ENCODE data around the gene EEA1.

DNA sequence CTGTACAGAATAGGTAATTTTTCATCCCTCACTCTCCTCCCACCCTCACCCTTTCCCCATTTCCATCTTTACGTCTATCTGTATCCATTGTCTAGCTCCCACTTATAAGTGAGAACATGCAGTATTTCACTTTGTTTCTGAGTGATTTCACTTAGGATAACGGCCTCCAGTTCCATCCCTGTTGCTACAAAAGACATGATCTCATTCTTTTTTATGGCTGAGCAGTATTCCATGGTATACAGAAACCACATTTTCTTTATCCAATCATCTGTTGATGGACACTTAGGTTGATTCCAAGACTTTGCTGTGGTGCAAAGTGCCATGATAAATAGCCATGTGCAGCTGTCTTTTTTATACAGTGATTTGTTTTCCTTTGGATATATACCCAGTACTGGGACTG, 16.4 kb downstream of the EEA1 start:
- TF ChIP-seq, protein P1, sequence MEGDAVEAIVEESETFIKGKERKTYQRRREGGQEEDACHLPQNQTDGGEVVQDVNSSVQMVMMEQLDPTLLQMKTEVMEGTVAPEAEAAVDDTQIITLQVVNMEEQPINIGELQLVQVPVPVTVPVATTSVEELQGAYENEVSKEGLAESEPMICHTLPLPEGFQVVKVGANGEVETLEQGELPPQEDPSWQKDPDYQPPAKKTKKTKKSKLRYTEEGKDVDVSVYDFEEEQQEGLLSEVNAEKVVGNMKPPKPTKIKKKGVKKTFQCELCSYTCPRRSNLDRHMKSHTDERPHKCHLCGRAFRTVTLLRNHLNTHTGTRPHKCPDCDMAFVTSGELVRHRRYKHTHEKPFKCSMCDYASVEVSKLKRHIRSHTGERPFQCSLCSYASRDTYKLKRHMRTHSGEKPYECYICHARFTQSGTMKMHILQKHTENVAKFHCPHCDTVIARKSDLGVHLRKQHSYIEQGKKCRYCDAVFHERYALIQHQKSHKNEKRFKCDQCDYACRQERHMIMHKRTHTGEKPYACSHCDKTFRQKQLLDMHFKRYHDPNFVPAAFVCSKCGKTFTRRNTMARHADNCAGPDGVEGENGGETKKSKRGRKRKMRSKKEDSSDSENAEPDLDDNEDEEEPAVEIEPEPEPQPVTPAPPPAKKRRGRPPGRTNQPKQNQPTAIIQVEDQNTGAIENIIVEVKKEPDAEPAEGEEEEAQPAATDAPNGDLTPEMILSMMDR (tag by site-specific recombination; IDR thresholded peaks at IDR 0.05): no peak
- TF ChIP-seq, protein P2, sequence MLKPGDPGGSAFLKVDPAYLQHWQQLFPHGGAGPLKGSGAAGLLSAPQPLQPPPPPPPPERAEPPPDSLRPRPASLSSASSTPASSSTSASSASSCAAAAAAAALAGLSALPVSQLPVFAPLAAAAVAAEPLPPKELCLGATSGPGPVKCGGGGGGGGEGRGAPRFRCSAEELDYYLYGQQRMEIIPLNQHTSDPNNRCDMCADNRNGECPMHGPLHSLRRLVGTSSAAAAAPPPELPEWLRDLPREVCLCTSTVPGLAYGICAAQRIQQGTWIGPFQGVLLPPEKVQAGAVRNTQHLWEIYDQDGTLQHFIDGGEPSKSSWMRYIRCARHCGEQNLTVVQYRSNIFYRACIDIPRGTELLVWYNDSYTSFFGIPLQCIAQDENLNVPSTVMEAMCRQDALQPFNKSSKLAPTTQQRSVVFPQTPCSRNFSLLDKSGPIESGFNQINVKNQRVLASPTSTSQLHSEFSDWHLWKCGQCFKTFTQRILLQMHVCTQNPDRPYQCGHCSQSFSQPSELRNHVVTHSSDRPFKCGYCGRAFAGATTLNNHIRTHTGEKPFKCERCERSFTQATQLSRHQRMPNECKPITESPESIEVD (tag by site-specific recombination; IDR thresholded peaks at IDR 0.05): peak; percentile 56
- TF ChIP-seq ZBTB1 (tag by site-specific recombination; IDR thresholded peaks at IDR 0.05): no peak
- TF ChIP-seq ZBTB26 (tag by site-specific recombination; optimal IDR thresholded peaks at IDR 0.05): no peak
- no peak for TF ChIP-seq ZNF510 (tag by site-specific recombination; IDR thresholded peaks at IDR 0.05; ENCODE audit: insufficient replicate concordance)
- no peak for TF ChIP-seq GLIS2 (tag by site-specific recombination; IDR thresholded peaks at IDR 0.05)
- TF ChIP-seq ATF2 (tag by site-specific recombination; IDR thresholded peaks at IDR 0.05; ENCODE audit: low read depth): no peak
- no peak for TF ChIP-seq ZNF366 (tag by site-specific recombination; conservative IDR thresholded peaks at IDR 0.05)
- no peak for TF ChIP-seq ZNF175 (tag by site-specific recombination; IDR thresholded peaks at IDR 0.05)
- no peak for TF ChIP-seq ZNF202 (tag by site-specific recombination; IDR thresholded peaks at IDR 0.05; ENCODE audit: borderline replicate concordance)
- no peak for TF ChIP-seq ZNF658 (tag by site-specific recombination; IDR thresholded peaks at IDR 0.05)

Measured in HEK293 (cell line).